GM12892 (cell line): ENCODE data around the gene ALOXE3.

Experiments used
- POLR2A ChIP-seq: IDR thresholded peaks from 2 replicates; pipeline ENCODE4 v1.6.1; 2011; ENCODE audit warnings: low read depth, low read length, control low read depth
- POLR2AphosphoS5 ChIP-seq: IDR thresholded peaks from 2 replicates; pipeline ENCODE4 v1.6.1; 2011; ENCODE audit warnings: low read depth, low read length, control low read depth

DNA sequence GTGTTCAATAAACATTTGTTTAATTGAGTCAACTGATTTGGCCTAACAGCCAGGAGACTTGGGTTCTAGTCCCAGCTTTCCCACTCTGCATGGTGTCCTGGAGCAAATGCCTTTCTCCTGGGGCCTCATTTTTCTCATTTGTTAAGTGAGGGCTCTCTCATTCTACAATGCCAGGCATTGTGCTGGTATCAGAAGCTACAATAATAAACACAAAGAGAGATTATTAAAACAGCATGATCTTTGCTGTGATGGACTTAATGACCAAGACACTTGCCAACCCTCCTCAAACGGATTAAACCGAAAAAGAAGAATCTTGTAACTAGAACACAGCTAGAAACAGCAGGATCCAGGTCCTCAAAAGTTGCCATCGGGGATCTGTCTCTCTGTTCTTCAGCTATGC is 49.2 kb upstream of the ALOXE3 start:
- TF ChIP-seq POLR2A (no peak), POLR2AphosphoS5 (no peak)
